ENCODE results near the gene CLPX.

The CLPX gene

GRCh38 chr15:65217526-65218482 lies 32.7 kb upstream of the CLPX start:
- Histone ChIP-seq H3K4me3 (ENCODE audit: low read depth, low read length) (no peak overlapping the region), H3K27me3 (ENCODE audit: control insufficient read depth, insufficient read depth, low read length) (no peaks in the 10 kb centered on the region)

GRCh38 chr15:65215496-65215895 lies 30.4 kb upstream of the CLPX start:
- Histone ChIP-seq H3K4me1 (ENCODE audit: control insufficient read depth, insufficient read depth, low read length) (0 out of 2 replicates have a peak, but pooled peaks cover 2% of the 10 kb centered on the region), H3K9me3 (ENCODE audit: control insufficient read depth, insufficient read depth, low read length) (no peaks in the 10 kb centered on the region), H3K4me3 (ENCODE audit: low read depth, low read length) (no peak overlapping the region), H3K36me3 (ENCODE audit: control insufficient read depth, insufficient read depth, low read length) (no peaks in the 10 kb centered on the region), H3K27ac (ENCODE audit: low read depth, low read length) (no peak overlapping the region), H3K27me3 (ENCODE audit: control insufficient read depth, insufficient read depth, low read length) (no peaks in the 10 kb centered on the region), H3K9ac (ENCODE audit: low read depth, low read length) (no peak overlapping the region)

More at GRCh38 chr15:65217526-65218482, 32.7 kb upstream of the CLPX start:
- H3K9me3 ChIP-seq (ENCODE audit: control insufficient read depth, insufficient read depth, low read length), result no peaks in the 10 kb centered on the region
- H3K27ac ChIP-seq (ENCODE audit: low read depth, low read length), result no peak overlapping the region
- H3K9ac ChIP-seq (ENCODE audit: low read depth, low read length), result no peak overlapping the region
- H3K4me1 ChIP-seq (ENCODE audit: control insufficient read depth, insufficient read depth, low read length), result no peaks in the 10 kb centered on the region; the same call in 1 of the 2 replicates
- no peaks in the 10 kb centered on the region for H3K36me3 ChIP-seq (ENCODE audit: control insufficient read depth, insufficient read depth, low read length)

GRCh38 chr15:65214010-65214409 lies 28.9 kb upstream of the CLPX start:
- Histone ChIP-seq H3K4me3 (ENCODE audit: low read depth, low read length) (no peak overlapping the region), H3K4me1 (ENCODE audit: control insufficient read depth, insufficient read depth, low read length) (0 out of 2 replicates have a peak, but pooled peaks cover 2% of the 10 kb centered on the region), H3K9ac (ENCODE audit: low read depth, low read length) (no peak overlapping the region)

GRCh38 chr15:65213241-65213640 lies 28.1 kb upstream of the CLPX start:
- no peaks in the 10 kb centered on the region for H3K36me3 ChIP-seq (ENCODE audit: control insufficient read depth, insufficient read depth, low read length)
- H3K9me3 ChIP-seq (ENCODE audit: control insufficient read depth, insufficient read depth, low read length), result no peaks in the 10 kb centered on the region
- H3K27ac ChIP-seq (ENCODE audit: low read depth, low read length), result no peak overlapping the region
- H3K27me3 ChIP-seq (ENCODE audit: control insufficient read depth, insufficient read depth, low read length), result no peaks in the 10 kb centered on the region
- H3K4me1 ChIP-seq (ENCODE audit: control insufficient read depth, insufficient read depth, low read length), result 0 out of 2 replicates have a peak, but pooled peaks cover 2% of the 10 kb centered on the region
- H3K9ac ChIP-seq (ENCODE audit: low read depth, low read length), result no peak overlapping the region
- no peak overlapping the region for H3K4me3 ChIP-seq (ENCODE audit: low read depth, low read length)

More at GRCh38 chr15:65214010-65214409, 28.9 kb upstream of the CLPX start:
- Histone ChIP-seq H3K27ac (ENCODE audit: low read depth, low read length) (no peak overlapping the region), H3K36me3 (ENCODE audit: control insufficient read depth, insufficient read depth, low read length) (no peaks in the 10 kb centered on the region), H3K9me3 (ENCODE audit: control insufficient read depth, insufficient read depth, low read length) (no peaks in the 10 kb centered on the region), H3K27me3 (ENCODE audit: control insufficient read depth, insufficient read depth, low read length) (no peaks in the 10 kb centered on the region)

GRCh38 chr15:65212097-65212496 lies 27.0 kb upstream of the CLPX start:
- Histone ChIP-seq H3K27ac (ENCODE audit: low read depth, low read length) (no peak overlapping the region), H3K27me3 (ENCODE audit: control insufficient read depth, insufficient read depth, low read length) (no peaks in the 10 kb centered on the region), H3K4me3 (ENCODE audit: low read depth, low read length) (no peak overlapping the region), H3K4me1 (ENCODE audit: control insufficient read depth, insufficient read depth, low read length) (0 out of 2 replicates have a peak, but pooled peaks cover 2% of the 10 kb centered on the region), H3K9me3 (ENCODE audit: control insufficient read depth, insufficient read depth, low read length) (no peaks in the 10 kb centered on the region), H3K9ac (ENCODE audit: low read depth, low read length) (no peak overlapping the region), H3K36me3 (ENCODE audit: control insufficient read depth, insufficient read depth, low read length) (no peaks in the 10 kb centered on the region)

GRCh38 chr15:65211482-65211982 lies 26.4 kb upstream of the CLPX start:
- H3K4me3 ChIP-seq (ENCODE audit: low read depth, low read length), result no peak overlapping the region
- H3K9ac ChIP-seq (ENCODE audit: low read depth, low read length), result no peak overlapping the region
- H3K27me3 ChIP-seq (ENCODE audit: control insufficient read depth, insufficient read depth, low read length), result no peaks in the 10 kb centered on the region
- no peak overlapping the region for H3K27ac ChIP-seq (ENCODE audit: low read depth, low read length)
- H3K36me3 ChIP-seq (ENCODE audit: control insufficient read depth, insufficient read depth, low read length), result no peaks in the 10 kb centered on the region
- 0 out of 2 replicates have a peak, but pooled peaks cover 2% of the 10 kb centered on the region for H3K4me1 ChIP-seq (ENCODE audit: control insufficient read depth, insufficient read depth, low read length)
- no peaks in the 10 kb centered on the region for H3K9me3 ChIP-seq (ENCODE audit: control insufficient read depth, insufficient read depth, low read length)

GRCh38 chr15:65210770-65211481 lies 25.8 kb upstream of the CLPX start, which contains the start of gene CILP:
CILP (minus strand) TSS chr15:65211473; CDS start chr15:65209755, 1,718 bp downstream.
- Histone ChIP-seq H3K9me3 (ENCODE audit: control insufficient read depth, insufficient read depth, low read length) (no peaks in the 10 kb centered on the region), H3K27ac (ENCODE audit: low read depth, low read length) (no peak within 1 kb of the TSS), H3K36me3 (ENCODE audit: control insufficient read depth, insufficient read depth, low read length) (no peaks in the 10 kb centered on the region), H3K27me3 (ENCODE audit: control insufficient read depth, insufficient read depth, low read length) (no peaks in the 10 kb centered on the region), H3K9ac (ENCODE audit: low read depth, low read length) (no peak within 1 kb of the TSS), H3K4me1 (ENCODE audit: control insufficient read depth, insufficient read depth, low read length) (0 out of 2 replicates have a peak, but pooled peaks cover 2% of the 10 kb centered on the region), H3K4me3 (ENCODE audit: low read depth, low read length) (no peak within 1 kb of the TSS)

- H3K9ac ChIP-seq (ENCODE audit: low read depth, low read length), result no peak overlapping the region
- no peak overlapping the region for H3K27ac ChIP-seq (ENCODE audit: low read depth, low read length)
- H3K27me3 ChIP-seq (ENCODE audit: control insufficient read depth, insufficient read depth, low read length), result no peaks in the 10 kb centered on the region
- H3K4me1 ChIP-seq (ENCODE audit: control insufficient read depth, insufficient read depth, low read length), result 0 out of 2 replicates have a peak, but pooled peaks cover 2% of the 10 kb centered on the region
- H3K36me3 ChIP-seq (ENCODE audit: control insufficient read depth, insufficient read depth, low read length), result no peaks in the 10 kb centered on the region
- no peaks in the 10 kb centered on the region for H3K9me3 ChIP-seq (ENCODE audit: control insufficient read depth, insufficient read depth, low read length)
- H3K4me3 ChIP-seq (ENCODE audit: low read depth, low read length), result no peak overlapping the region
Measured at GRCh38 chr15:65209701-65210643, 24.8 kb upstream of the CLPX start.

- Histone ChIP-seq H3K9me3 (ENCODE audit: control insufficient read depth, insufficient read depth, low read length) (no peaks in the 10 kb centered on the region), H3K27ac (ENCODE audit: low read depth, low read length) (no peak overlapping the region), H3K36me3 (ENCODE audit: control insufficient read depth, insufficient read depth, low read length) (no peaks in the 10 kb centered on the region), H3K4me1 (ENCODE audit: control insufficient read depth, insufficient read depth, low read length) (0 out of 2 replicates have a peak, but pooled peaks cover 2% of the 10 kb centered on the region), H3K9ac (ENCODE audit: low read depth, low read length) (no peak overlapping the region), H3K27me3 (ENCODE audit: control insufficient read depth, insufficient read depth, low read length) (no peaks in the 10 kb centered on the region), H3K4me3 (ENCODE audit: low read depth, low read length) (no peak overlapping the region)
Measured at GRCh38 chr15:65208647-65209046, 23.5 kb upstream of the CLPX start.

GRCh38 chr15:65207280-65207840 lies 22.2 kb upstream of the CLPX start:
- Histone ChIP-seq H3K36me3 (ENCODE audit: control insufficient read depth, insufficient read depth, low read length) (no peaks in the 10 kb centered on the region), H3K9ac (ENCODE audit: low read depth, low read length) (no peak overlapping the region), H3K4me3 (ENCODE audit: low read depth, low read length) (no peak overlapping the region), H3K27me3 (ENCODE audit: control insufficient read depth, insufficient read depth, low read length) (no peaks in the 10 kb centered on the region), H3K4me1 (ENCODE audit: control insufficient read depth, insufficient read depth, low read length) (0 out of 2 replicates have a peak, but pooled peaks cover 2% of the 10 kb centered on the region), H3K27ac (ENCODE audit: low read depth, low read length) (no peak overlapping the region), H3K9me3 (ENCODE audit: control insufficient read depth, insufficient read depth, low read length) (no peaks in the 10 kb centered on the region)

Measured in HUES48 (cell line).